A549 (cell line): ENCODE measurements around the gene FBLIM1. TPM values are rescaled to one million over a fixed set of nuclear protein-coding genes. Genes with fewer than 3 reads are reported as not detected.

Experiments used
- ATAC-seq, 2 experiments: fragments of 200-7000 bp in 1 of 2; fragments of >200 bp in 1 of 2; cut with Nextera tagmentation in 1 of 2; cut with Tn5 transposase in 1 of 2; 3 replicates each; pipeline versions ENCODE4 v1.8.0 to v1.9.1; 2018 to 2020; ENCODE audit warnings: mild to moderate bottlenecking in 1 of 2, moderate library complexity in 1 of 2
- CTCF ChIA-PET: fragments of 300-600 bp; sonication (Branson Sonifier 250); formaldehyde crosslinking; extraction: SDS; loops from one replicate; lab custom pipeline; 2021; ENCODE audit warnings: antibody characterized with exemption, inconsistent platforms; lab: Yijun Ruan, JAX
- POLR2A ChIA-PET: fragments of 350-600 bp; formaldehyde crosslinking; extraction: SDS; loops from one replicate; lab custom pipeline; 2021; ENCODE audit warnings: antibody characterized with exemption, inconsistent platforms; lab: Yijun Ruan, JAX
- DNase-seq, 2 experiments: peaks; one replicate each; pipeline versions ENCODE4 v3.0.0 to v3.0.0-alpha.2; 2011 to 2016; ENCODE audit warnings: low read depth in 1 of 2, low spot score in 1 of 2
- FAIRE-seq: peaks from 2 replicates; lab custom pipeline; 2011; peaks lifted over from hg19 to GRCh38; lab: Jason Lieb, UNC
- H3K27ac ChIP-seq, 2 experiments: fragments of >200 bp; sonication (Bioruptor Twin); formaldehyde crosslinking; 3 replicates each; pipeline ENCODE4 v1.5.1; 2016 to 2017
- H3K4me1 ChIP-seq: fragments of >200 bp; sonication (Bioruptor Twin); formaldehyde crosslinking; 3 replicates; pipeline ENCODE4 v1.6.1; 2016
- H3K4me2 ChIP-seq: fragments of >200 bp; sonication (Bioruptor Twin); formaldehyde crosslinking; 3 replicates; pipeline ENCODE4 v1.6.1; 2016
- H3K4me3 ChIP-seq: fragments of >200 bp; sonication (Bioruptor Twin); formaldehyde crosslinking; 3 replicates; pipeline ENCODE4 v1.5.1; 2016
- H3K9me3 ChIP-seq: fragments of >200 bp; sonication (Bioruptor Twin); formaldehyde crosslinking; 3 replicates; pipeline ENCODE4 v1.6.1; 2016
- ATOH8 ChIP-seq: fragments of 250-450 bp; sonication (Bioruptor Pico); IDR thresholded peaks from 2 replicates; pipeline ENCODE4 v1.5.0; 2020; ENCODE audit warnings: low read depth, mild to moderate bottlenecking, moderate library complexity
- BHLHE40 ChIP-seq: IDR thresholded peaks from 2 replicates; pipeline ENCODE4 v1.6.1; 2012; ENCODE audit warnings: low read depth, low read length, inconsistent platforms
- CBX2 ChIP-seq: fragments of 200-600 bp; sonication (generic); IDR thresholded peaks from 2 replicates; pipeline ENCODE4 v1.6.1; 2016; ENCODE audit warnings: low read depth, mild to moderate bottlenecking, borderline replicate concordance
- CBX8 ChIP-seq: fragments of 200-600 bp; sonication (generic); IDR thresholded peaks from 2 replicates; pipeline ENCODE4 v1.6.1; 2016
- CHD2 ChIP-seq: fragments of 150-350 bp; IDR thresholded peaks from 2 replicates; pipeline ENCODE4 v1.6.1; 2014; ENCODE audit warnings: low read length; ENCODE audit not compliant: partially characterized antibody
- CHD4 ChIP-seq: fragments of 200-600 bp; sonication (generic); IDR thresholded peaks from 2 replicates; pipeline ENCODE4 v1.6.1; 2016; ENCODE audit warnings: antibody characterized with exemption, mild to moderate bottlenecking, borderline replicate concordance
- EHF ChIP-seq: fragments of 250-450 bp; sonication (Bioruptor Pico); IDR thresholded peaks from 2 replicates; pipeline ENCODE4 v1.5.0; 2020; ENCODE audit warnings: mild to moderate bottlenecking
- EHMT2 ChIP-seq: fragments of 200-600 bp; sonication (generic); IDR thresholded peaks from 2 replicates; pipeline ENCODE4 v1.6.1; 2016; ENCODE audit warnings: antibody characterized with exemption, low read depth, mild to moderate bottlenecking, moderate library complexity
- FOSB ChIP-seq: fragments of 250-450 bp; sonication (Bioruptor Pico); IDR thresholded peaks from 2 replicates; pipeline ENCODE4 v1.5.0; 2020; ENCODE audit warnings: mild to moderate bottlenecking, moderate library complexity
- FOSL2 ChIP-seq, 2 experiments: fragments of 450-650 bp in 1 of 2; fragments of >200 bp in 1 of 2; sonication (Bioruptor Twin) in 1 of 2; formaldehyde crosslinking; IDR thresholded peaks; 2 replicates each; pipeline versions ENCODE4 v1.5.0 to v1.6.1; 2016 to 2020; ENCODE audit warnings: mild to moderate bottlenecking in 1 of 2, moderate library complexity in 1 of 2
- GATA3 ChIP-seq: IDR thresholded peaks from 2 replicates; pipeline ENCODE4 v1.6.1; 2012; ENCODE audit warnings: borderline replicate concordance
- HDAC2 ChIP-seq: fragments of 200-600 bp; sonication (generic); IDR thresholded peaks from 2 replicates; pipeline ENCODE4 v1.6.1; 2016
- HEYL ChIP-seq: fragments of 250-450 bp; sonication (Bioruptor Pico); IDR thresholded peaks from 2 replicates; pipeline ENCODE4 v1.8.0; 2021; ENCODE audit warnings: mild to moderate bottlenecking, moderate library complexity
- HMGXB4 ChIP-seq: fragments of 250-450 bp; sonication (Bioruptor Pico); IDR thresholded peaks from 2 replicates; pipeline ENCODE4 v1.5.0; 2021; ENCODE audit warnings: mild to moderate bottlenecking, moderate library complexity, borderline replicate concordance
- HOXB13 ChIP-seq: fragments of 250-450 bp; sonication (Bioruptor Pico); IDR thresholded peaks from 2 replicates; pipeline ENCODE4 v1.5.0; 2020; ENCODE audit warnings: low read depth, mild to moderate bottlenecking, moderate library complexity
- HOXB5 ChIP-seq: fragments of 250-450 bp; sonication (Bioruptor Pico); IDR thresholded peaks from 2 replicates; pipeline ENCODE4 v1.5.0; 2020; ENCODE audit warnings: mild to moderate bottlenecking, moderate library complexity
- JUN ChIP-seq, 2 experiments: fragments of >200 bp; sonication (Bioruptor Twin); formaldehyde crosslinking; IDR thresholded peaks; 2 replicates in 1 of 2; 3 replicates in 1 of 2; pipeline ENCODE4 v1.6.1; 2016 to 2017
- JUNB ChIP-seq: fragments of >200 bp; sonication (Bioruptor Twin); formaldehyde crosslinking; IDR thresholded peaks from 2 replicates; pipeline ENCODE4 v1.6.1; 2016
- KDM1A ChIP-seq: fragments of 200-600 bp; sonication (generic); IDR thresholded peaks from 2 replicates; pipeline ENCODE4 v1.6.1; 2016; ENCODE audit warnings: low read depth, mild to moderate bottlenecking
- KDM5A ChIP-seq: fragments of 200-600 bp; sonication (generic); IDR thresholded peaks from 2 replicates; pipeline ENCODE4 v1.6.1; 2016; ENCODE audit warnings: antibody characterized with exemption, mild to moderate bottlenecking
- MAFK ChIP-seq: fragments of 450-650 bp; IDR thresholded peaks from 2 replicates; pipeline ENCODE4 v1.6.1; 2014; ENCODE audit not compliant: partially characterized antibody
- MAX ChIP-seq: IDR thresholded peaks from 2 replicates; pipeline ENCODE4 v1.6.1; 2012
- NPAS2 ChIP-seq: fragments of 250-450 bp; sonication (Bioruptor Pico); IDR thresholded peaks from 2 replicates; pipeline ENCODE4 v1.8.0; 2022; ENCODE audit warnings: mild to moderate bottlenecking, moderate library complexity, borderline replicate concordance
- NR3C1 ChIP-seq: fragments of >200 bp; sonication (Bioruptor Twin); formaldehyde crosslinking; IDR thresholded peaks from 3 replicates; pipeline ENCODE4 v1.6.1; 2017
- PBX3 ChIP-seq: IDR thresholded peaks from 2 replicates; pipeline ENCODE4 v1.6.1; 2012
- RAD21 ChIP-seq, 2 experiments: fragments of >200 bp in 1 of 2; sonication (Bioruptor Twin) in 1 of 2; formaldehyde crosslinking in 1 of 2; IDR thresholded peaks in 1 of 2; conservative IDR thresholded peaks in 1 of 2; 2 replicates in 1 of 2; 3 replicates in 1 of 2; pipeline ENCODE4 v1.6.1; 2012 to 2018; ENCODE audit warnings: inconsistent platforms in 1 of 2
- RARB ChIP-seq: fragments of 250-450 bp; sonication (Bioruptor Pico); IDR thresholded peaks from 2 replicates; pipeline ENCODE4 v1.8.0; 2021; ENCODE audit warnings: mild to moderate bottlenecking, moderate library complexity
- REST ChIP-seq: fragments of 200-600 bp; sonication (generic); IDR thresholded peaks from 2 replicates; pipeline ENCODE4 v1.6.1; 2016; ENCODE audit warnings: antibody characterized with exemption, mild to moderate bottlenecking, moderate library complexity
- RFX5 ChIP-seq: fragments of 450-650 bp; IDR thresholded peaks from 2 replicates; pipeline ENCODE4 v1.7.1; 2014; ENCODE audit warnings: antibody characterized with exemption, mild to moderate bottlenecking, moderate library complexity
- RNF2 ChIP-seq: fragments of 200-600 bp; sonication (generic); IDR thresholded peaks from 2 replicates; pipeline ENCODE4 v1.6.1; 2016; ENCODE audit warnings: low read depth, mild to moderate bottlenecking, antibody characterized with exemption, moderate library complexity, borderline replicate concordance
- SMC3 ChIP-seq: fragments of >200 bp; sonication (Bioruptor Twin); formaldehyde crosslinking; IDR thresholded peaks from 3 replicates; pipeline ENCODE4 v1.6.1; 2018; ENCODE audit warnings: inconsistent platforms
- TFCP2L1 ChIP-seq: fragments of 250-450 bp; sonication (Bioruptor Pico); IDR thresholded peaks from 2 replicates; pipeline ENCODE4 v1.5.0; 2021; ENCODE audit warnings: mild to moderate bottlenecking
- USF2 ChIP-seq: fragments of 450-650 bp; IDR thresholded peaks from 2 replicates; pipeline ENCODE4 v1.6.1; 2014; ENCODE audit warnings: antibody characterized with exemption
- whole genome bisulfite sequencing: methylation state at CpG from one replicate; pipeline ENCODE4 v1.1.6; 2017; ENCODE audit errors: missing lambda C conversion rate; 5-methylcytosine and 5-hydroxymethylcytosine counted together
- polyA plus RNA-seq, 4 experiments: library from polyadenylated mRNA; depleted of rRNA in 3 of 4; stranded (reverse); fragments of >200 nt; fragmentation: RNase III in 1 of 4; extraction: RNeasy Plus Mini Kit Qiagen cat#74134 plus additional on column Dnase treatment in 1 of 4; gene quantifications; 2 replicates in 3 of 4; 3 replicates in 1 of 4; pipeline ENCODE4 v1.2.3, GENCODE V29; 2011 to 2017

Gene FBLIM1
- polyA plus RNA-seq, 2 of the 4 experiments (the other 2 are of a cell fraction) = 24.6 to 38.1 TPM

- no peak for FAIRE-seq
- TF ChIP-seq EHMT2 (no peak), BHLHE40 (no peak), HDAC2 (no peak), MAFK (peak; percentile 23), HOXB5 (no peak), RAD21 (conservative IDR thresholded peaks at IDR 0.05 in 1 of 2, IDR thresholded peaks at IDR 0.05 in 1 of 2) (no peak), CHD2 (no peak), SMC3 (no peak), KDM5A (no peak), KDM1A (no peak), JUN (IDR thresholded peaks at IDR 0.05) (peak; percentile 34 to 74), RFX5 (no peak), TFCP2L1 (CRISPR knock-in tag) (peak; percentile 52), NPAS2 (CRISPR knock-in tag) (no peak), HOXB13 (CRISPR knock-in tag) (0 out of 2 replicates have a peak, but pooled peaks have one; percentile 24), ATOH8 (CRISPR knock-in tag) (no peak), USF2 (no peak), JUNB (no peak), PBX3 (no peak), CHD4 (no peak), GATA3 (no peak), EHF (CRISPR knock-in tag) (0 out of 2 replicates have a peak, but pooled peaks have one; percentile 16), CBX2 (no peak), FOSB (CRISPR knock-in tag) (no peak), CBX8 (no peak), RARB (CRISPR knock-in tag) (no peak), NR3C1 (no peak), MAX (peak; percentile 68; the same call in 1 of the 2 replicates), REST (peak; percentile 28; the same call in 1 of the 2 replicates), HMGXB4 (no peak), FOSL2 (IDR thresholded peaks at IDR 0.05) (no peak), FOSL2 (CRISPR knock-in tag; IDR thresholded peaks at IDR 0.05) (no peak), HEYL (CRISPR knock-in tag) (no peak), RNF2 (no peak)
Observed at GRCh38 chr1:15835741-15836510, 77.3 kb downstream of the FBLIM1 start.

More at GRCh38 chr1:15835741-15836510, 77.3 kb downstream of the FBLIM1 start:
- Histone ChIP-seq H3K9me3 (no peaks in the 10 kb centered on the region), H3K4me1 (peaks cover 20% of the 10 kb centered on the region), H3K27ac (peak overlapping the region; percentile 98 to 100), H3K4me3 (peak overlapping the region; percentile 77), H3K4me2 (peak overlapping the region; percentile 89)
- ATAC-seq (peak; percentile 67 to 75), DNase-seq (peak; percentile 74 to 98)
- 3% methylated on average over 52 of the region's 66 CpGs for WGBS
- CTCF ChIA-PET = interaction anchor here (0.9 to 1.6 kb wide), 2 partner anchors 20 to 44 kb away, joined by 3 to 4 read pairs; no protein-coding TSS in a partner anchor
- POLR2A ChIA-PET = interaction anchor here (0.6 to 5.4 kb wide), 7 partner anchors 9 to 218 kb away, joined by 3 to 98 read pairs (median 7); partner anchors contain the start of gene SPEN
